8988T (cell line): Measurements from ENCODE around the gene EIF2B2.

Experiments used
- DNase-seq: peaks from one replicate; pipeline ENCODE4 v3.0.0; 2011

EIF2B2 gene

DNA sequence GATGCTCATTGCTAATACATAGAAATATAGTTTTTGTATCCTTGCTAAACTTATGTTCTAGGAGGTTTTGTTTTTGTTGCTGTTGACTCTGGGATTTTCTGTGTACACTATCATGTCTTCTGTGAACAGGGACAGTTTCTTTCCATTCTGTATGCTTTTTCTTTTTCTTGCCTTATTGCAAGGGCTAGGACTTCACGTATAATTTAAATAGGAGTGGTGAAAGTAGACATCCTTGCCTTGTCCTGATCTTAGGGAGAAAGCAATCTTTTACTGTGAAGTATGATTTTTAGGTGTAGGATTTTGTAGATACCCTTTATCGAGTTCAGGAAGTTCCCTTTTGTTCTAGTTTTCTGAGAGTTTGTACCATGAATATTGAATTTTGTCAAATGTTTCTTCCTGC is 1.5 kb upstream of the EIF2B2 start:
- no peak for DNase-seq

GRCh38 chr14:75001899-75002298 is 822 bp upstream of the EIF2B2 start:
- DNase-seq = no peak

DNA sequence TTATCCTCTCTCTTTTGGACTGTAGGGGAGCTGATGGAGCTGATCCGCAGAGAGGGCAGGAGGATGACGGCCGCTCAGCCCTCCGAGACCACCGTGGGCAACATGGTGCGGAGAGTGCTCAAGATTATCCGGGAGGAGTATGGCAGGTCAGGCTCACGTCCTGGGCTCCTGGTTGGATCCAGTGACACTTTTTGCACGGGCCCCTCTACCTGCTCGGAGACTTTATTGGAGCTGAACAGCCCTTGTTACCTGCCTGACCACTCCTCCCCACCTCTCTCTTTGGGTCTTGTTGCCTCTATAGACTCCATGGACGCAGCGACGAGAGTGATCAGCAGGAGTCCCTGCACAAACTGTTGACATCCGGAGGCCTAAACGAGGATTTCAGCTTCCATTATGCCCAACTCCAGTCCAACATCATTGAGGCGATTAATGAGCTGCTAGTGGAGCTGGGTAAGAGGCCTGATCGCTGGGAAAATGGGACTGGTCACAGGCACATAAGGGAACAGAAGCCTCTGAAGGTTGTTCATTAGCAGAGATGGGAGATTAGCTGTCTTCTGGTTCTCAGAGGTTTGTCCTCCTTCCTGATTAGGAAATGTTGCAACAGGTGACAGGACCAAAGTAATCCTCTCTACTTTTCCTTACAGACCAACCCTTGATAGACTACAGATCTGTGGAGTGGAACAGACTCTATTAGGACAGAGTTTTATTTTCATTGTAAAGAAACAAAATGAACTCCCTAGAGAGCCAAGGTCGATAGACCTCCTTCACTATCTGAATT is 718 bp downstream of the EIF2B2 start:
- no peak for DNase-seq

DNA sequence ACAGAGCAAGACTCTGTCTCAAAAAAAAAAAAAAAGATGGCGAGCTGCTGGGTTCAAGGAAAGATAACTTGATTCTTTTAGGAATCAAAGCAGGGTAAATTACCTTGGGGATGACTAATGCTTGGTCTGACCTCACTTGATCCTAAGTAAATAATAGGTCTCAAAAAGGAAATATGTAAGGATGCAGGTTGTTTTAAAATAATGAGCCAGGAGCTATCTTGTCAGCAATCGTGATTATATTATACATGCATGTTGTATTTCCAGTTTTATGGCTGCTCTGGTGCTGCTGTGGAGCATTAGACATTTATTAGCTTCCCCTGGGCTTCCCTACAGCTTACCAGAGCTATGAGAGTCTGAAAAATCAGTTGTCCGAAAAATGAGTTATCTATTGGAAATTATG is 2.6 kb downstream of the EIF2B2 start:
- DNase-seq = no peak

- no peak for DNase-seq
Observed at GRCh38 chr14:75009176-75009575, 6.5 kb downstream of the EIF2B2 start.

DNA sequence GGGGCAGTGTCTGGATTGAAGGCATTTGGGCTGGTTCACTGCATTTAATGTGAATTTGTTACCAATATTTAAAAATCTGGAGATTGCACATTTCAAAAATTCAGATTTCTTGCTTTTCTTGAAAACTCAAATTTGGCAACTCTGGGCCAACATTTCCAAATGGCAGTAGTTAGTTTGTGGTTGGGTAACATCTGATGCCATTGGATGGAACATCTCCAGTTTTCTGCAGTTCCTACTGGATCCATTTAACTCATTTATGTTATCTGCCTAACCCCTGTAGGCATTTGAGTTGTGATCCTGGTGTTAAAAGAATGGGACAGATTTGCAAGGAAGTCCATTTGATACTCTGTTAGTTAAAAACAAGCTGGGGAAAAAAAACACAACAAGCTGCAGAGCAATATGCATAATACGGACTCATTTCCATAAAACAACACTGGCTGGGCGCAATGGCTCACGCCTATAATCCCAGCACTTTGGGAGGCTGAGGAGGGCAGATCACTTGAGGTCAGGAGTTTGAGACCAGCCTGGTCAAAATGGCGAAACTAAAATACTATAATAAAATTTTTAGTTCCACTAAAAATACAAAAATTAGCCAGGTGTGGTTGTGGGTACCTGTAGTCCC is 7.9 kb downstream of the EIF2B2 start:
- no peak for DNase-seq

DNA sequence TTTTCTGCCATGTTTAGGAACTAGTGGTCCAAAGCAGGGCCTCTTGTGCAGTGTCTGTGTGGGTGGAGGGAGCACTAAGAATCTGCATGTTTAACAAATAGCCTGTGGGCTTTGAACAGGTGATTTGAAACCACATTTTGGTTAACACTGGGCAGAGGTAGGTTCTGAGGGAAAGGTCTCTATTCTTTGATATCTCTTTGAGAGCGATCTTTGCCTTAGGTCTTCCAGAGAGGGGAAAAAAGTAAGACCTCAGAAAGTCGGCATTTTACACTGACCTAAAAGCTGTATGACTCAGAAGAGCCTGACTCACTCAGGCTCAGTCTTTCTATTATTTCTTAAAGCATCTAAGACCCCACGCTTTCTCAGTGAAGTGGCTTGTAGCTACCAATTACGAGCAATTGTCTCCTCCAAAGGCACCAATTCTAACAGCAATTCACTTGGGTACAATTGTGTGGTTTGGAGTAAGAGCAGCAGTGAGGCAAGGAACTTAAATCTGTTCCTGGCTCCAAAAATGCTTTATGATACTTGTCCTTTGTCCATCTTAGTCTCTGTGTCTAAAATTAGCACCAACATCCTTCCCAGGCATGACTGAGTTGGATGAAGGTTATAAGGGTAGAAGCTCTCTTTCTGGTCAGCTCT is 8.8 kb downstream of the EIF2B2 start:
- DNase-seq = no peak

DNA sequence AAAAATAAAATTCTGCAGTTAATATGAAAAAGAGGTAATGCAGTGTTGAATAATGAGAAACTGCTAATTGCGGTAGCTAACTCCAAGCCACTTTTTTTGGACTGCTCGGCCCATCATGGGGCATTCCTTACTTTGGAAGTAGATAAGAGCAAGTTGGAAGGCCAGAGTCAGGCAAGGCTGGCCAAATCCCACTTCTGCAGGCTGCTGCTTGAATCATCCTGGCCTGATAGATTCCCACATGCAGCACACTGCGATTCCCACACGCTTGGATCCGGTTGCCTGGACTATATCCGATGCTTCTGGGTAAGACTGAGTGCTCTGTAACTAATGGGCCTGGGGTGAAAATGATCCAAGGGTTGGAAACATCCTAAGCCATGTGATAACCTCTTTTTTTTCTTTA is 10.6 kb downstream of the EIF2B2 start:
- no peak for DNase-seq

DNA sequence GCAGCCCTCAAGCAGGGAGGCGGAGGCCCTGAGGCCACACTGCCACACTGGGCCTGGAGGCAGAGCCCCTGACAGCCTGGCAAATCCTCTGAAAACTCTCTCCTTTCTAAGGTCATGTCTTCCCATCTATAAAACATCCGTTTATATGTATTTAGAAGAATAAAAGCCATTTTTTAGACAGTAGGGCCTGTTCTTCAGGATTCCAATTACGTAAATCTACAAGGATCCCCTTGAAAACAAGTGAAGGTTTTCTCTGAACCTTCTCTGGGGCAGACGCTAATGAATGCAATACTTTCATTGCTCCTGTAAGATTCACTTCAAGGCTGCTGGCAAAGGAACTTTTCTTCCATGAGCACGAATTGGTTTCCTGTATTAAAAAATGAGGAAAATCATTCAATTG is 12.8 kb downstream of the EIF2B2 start:
- no peak for DNase-seq

GRCh38 chr14:75016815-75017214 is 14.1 kb downstream of the EIF2B2 start:
- no peak for DNase-seq

DNA sequence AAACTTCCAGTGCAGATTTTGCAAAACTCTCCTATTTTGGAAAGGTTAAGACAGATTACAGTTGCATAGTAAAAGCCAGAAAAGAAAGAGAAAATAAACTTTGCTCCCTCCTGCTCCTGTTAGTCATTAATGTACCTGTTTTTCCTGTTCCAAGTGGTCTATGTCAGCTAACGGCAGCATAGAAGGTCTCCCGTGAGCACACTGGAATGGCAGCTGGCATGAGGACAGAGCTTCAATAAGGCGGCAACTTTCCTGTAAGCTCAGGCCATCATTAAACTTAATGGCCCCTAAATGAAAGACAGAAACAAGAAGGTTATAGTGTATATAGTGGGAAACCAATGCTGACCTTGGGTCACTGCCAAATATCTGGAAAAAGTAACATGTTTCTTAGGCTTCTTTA is 16.0 kb downstream of the EIF2B2 start:
- DNase-seq = no peak

DNA sequence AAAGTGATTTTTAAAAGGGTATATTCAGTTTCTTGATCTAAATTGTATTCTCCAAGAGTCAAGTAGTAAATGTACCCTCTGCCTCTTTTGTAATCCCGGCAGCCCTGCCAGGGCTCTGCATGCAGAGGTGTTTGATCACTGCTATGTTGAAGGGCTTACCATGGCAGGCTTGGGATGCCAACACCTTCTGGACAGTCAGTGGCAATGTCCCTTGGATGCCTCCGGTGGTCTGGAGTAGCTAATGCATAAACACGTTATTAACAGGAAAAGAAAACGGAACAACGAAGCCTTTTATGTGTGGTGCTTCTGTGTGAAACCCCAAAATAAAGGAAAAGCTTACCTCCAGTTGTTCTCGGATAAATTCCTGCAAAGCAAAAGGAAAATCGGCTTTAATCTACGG is 19.9 kb downstream of the EIF2B2 start:
- DNase-seq = no peak

- no peak for DNase-seq
Observed at GRCh38 chr14:75023108-75023507, 20.4 kb downstream of the EIF2B2 start.

DNA sequence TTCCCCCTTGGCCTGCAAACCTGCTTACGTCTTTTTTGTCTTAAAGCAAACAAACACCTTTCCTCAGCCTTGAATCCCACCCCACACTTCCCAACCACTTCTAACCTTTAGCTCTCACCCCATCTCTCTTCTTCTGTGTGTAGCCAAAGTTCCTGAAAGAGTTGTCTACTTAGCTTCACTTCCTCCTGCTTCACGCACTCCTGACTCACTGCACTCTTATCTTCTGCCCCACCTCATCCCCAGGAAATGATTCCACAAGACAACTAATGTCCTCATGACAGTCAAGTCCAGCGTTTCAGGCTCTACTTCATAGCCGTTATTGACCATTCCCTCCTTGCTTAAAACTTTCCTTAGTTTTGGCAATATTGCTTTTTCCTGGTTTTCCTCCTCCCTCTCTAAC is 22.4 kb downstream of the EIF2B2 start:
- no peak for DNase-seq

DNA sequence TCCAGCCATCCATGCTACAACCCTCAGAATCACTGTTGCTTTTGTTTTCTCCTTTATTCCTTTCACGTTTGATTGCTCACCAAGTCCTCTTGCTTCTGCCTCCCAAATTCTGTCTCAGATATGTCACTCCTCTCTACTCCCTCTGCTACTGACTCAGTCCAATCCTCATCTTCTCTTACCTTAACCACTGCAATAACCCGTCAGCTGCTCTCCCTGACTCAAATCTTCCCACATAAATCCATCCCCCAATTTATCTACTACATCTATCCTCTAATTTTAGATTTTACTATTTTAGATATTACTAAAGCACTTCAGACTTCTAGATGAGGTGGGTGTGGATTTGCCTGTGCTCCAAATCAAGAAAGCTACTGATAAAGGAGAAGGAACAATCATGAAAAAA is 23.2 kb downstream of the EIF2B2 start:
- no peak for DNase-seq

GRCh38 chr14:75030147-75030546 is 27.4 kb downstream of the EIF2B2 start:
- DNase-seq = no peak

DNA sequence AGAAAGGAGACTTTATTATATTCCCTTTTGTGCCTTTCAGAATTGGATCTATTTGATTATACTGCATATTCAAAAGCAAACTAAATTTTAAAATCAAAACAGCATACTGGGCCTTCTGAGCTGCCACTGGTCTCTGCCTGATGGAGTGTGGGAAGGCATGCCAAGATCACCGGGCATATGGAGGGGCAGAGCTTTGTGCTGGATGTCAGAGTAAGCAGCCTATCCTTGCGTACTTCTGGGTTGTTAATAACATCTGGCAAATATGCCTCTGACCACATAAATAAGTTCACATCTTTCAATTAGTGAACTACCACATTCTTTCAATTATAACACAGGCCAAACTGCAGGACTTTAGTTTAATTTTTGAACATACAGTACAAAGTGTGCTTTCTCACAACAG is 30.2 kb downstream of the EIF2B2 start:
- no peak for DNase-seq

- DNase-seq = no peak
Observed at GRCh38 chr14:75040507-75040906, 37.8 kb downstream of the EIF2B2 start.

GRCh38 chr14:75040959-75041358 is 38.2 kb downstream of the EIF2B2 start:
- DNase-seq = no peak

- no peak for DNase-seq
Observed at GRCh38 chr14:75041613-75042012, 38.9 kb downstream of the EIF2B2 start.

DNA sequence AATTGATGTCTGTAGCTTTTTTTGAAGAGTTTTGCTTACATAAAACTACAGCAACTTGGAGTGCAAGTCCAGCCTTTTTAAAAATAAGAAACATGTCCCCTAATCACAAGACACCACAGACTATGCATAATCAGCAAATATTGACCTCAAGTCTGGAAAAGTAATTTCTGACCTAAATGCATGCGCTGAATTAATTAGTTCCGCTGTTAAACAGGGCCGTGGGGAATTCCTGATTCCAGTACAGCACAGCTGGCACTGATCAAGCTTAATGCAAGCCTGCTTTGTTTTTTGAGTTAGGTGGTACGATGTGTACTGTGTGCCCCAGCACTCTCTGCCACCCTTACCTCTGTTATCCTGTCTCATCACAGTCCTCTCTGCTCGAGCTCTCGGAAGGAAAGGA is 39.3 kb downstream of the EIF2B2 start:
- no peak for DNase-seq

- DNase-seq = no peak
Observed at GRCh38 chr14:75044322-75044721, 41.6 kb downstream of the EIF2B2 start.

GRCh38 chr14:75044752-75045151 is 42.0 kb downstream of the EIF2B2 start:
- no peak for DNase-seq

GRCh38 chr14:75046275-75046674 is 43.6 kb downstream of the EIF2B2 start:
- DNase-seq = no peak
